HG02678 (cell line): ENCODE measurements around the gene EPHB1.
"Not testable (repeated sequence)": the region's sequence is repeated elsewhere in the genome, so short reads cannot be mapped to it uniquely, and the experiment has no call there.

Experiments used
- ATAC-seq: cut with Tn5 transposase; IDR thresholded peaks from one replicate; pipeline ENCODE4 v1.9.1; 2021; ENCODE audit warnings: mild to moderate bottlenecking, moderate library complexity; ENCODE audit not compliant: unreplicated experiment

Gene EPHB1

GRCh38 chr3:135034291-135034768, 239.3 kb downstream of the EPHB1 start:
- ATAC-seq, result no peak

- no peak for ATAC-seq
These were observed 239.9 kb downstream of the EPHB1 start for GRCh38 chr3:135034891-135035440.

- ATAC-seq, result no peak
These were observed 243.1 kb downstream of the EPHB1 start for GRCh38 chr3:135038186-135038585.

GRCh38 chr3:135039536-135039935, 244.5 kb downstream of the EPHB1 start:
- ATAC-seq, result not testable (repeated sequence)

GRCh38 chr3:135040321-135041240, 245.5 kb downstream of the EPHB1 start:
- no peak for ATAC-seq

GRCh38 chr3:135041601-135042000, 246.5 kb downstream of the EPHB1 start:
- no peak for ATAC-seq

GRCh38 chr3:135047061-135047460, 252.0 kb downstream of the EPHB1 start:
- no peak for ATAC-seq

GRCh38 chr3:135050536-135050935, 255.5 kb downstream of the EPHB1 start:
- no peak for ATAC-seq

- ATAC-seq, result no peak
These were observed 256.4 kb downstream of the EPHB1 start for GRCh38 chr3:135051409-135051973.

- no peak for ATAC-seq
These were observed 260.4 kb downstream of the EPHB1 start for GRCh38 chr3:135055449-135055848.

GRCh38 chr3:135056084-135056730, 261.1 kb downstream of the EPHB1 start:
- no peak for ATAC-seq

GRCh38 chr3:135056733-135057310, 261.8 kb downstream of the EPHB1 start:
- no peak for ATAC-seq

GRCh38 chr3:135057996-135058395, 262.9 kb downstream of the EPHB1 start:
- ATAC-seq, result no peak

GRCh38 chr3:135059580-135059979, 264.5 kb downstream of the EPHB1 start:
- no peak for ATAC-seq

- not testable (repeated sequence) for ATAC-seq
These were observed 272.0 kb downstream of the EPHB1 start for GRCh38 chr3:135066844-135067727.

GRCh38 chr3:135068011-135068410, 273.0 kb downstream of the EPHB1 start:
- no peak for ATAC-seq

GRCh38 chr3:135069406-135069805, 274.3 kb downstream of the EPHB1 start:
- no peak for ATAC-seq

- no peak for ATAC-seq
These were observed 276.4 kb downstream of the EPHB1 start for GRCh38 chr3:135071483-135071882.

GRCh38 chr3:135072431-135072830, 277.4 kb downstream of the EPHB1 start:
- no peak for ATAC-seq

GRCh38 chr3:135075157-135075556, 280.1 kb downstream of the EPHB1 start:
- no peak for ATAC-seq
